GM10248 (cell line): ENCODE results near the gene TMC2.
"Not testable (repeated sequence)": the region's sequence is repeated elsewhere in the genome, so short reads cannot be mapped to it uniquely, and the experiment has no call there.

Source experiments
- CTCF ChIA-PET: fragments of 300-600 bp; sonication (Branson Sonifier 250); formaldehyde crosslinking; extraction: SDS; loops from one replicate; lab custom pipeline; 2021; ENCODE audit warnings: antibody characterized with exemption; lab: Yijun Ruan, JAX
- POLR2A ChIA-PET: fragments of 350-650 bp; sonication (Branson Sonifier 250); formaldehyde crosslinking; extraction: SDS; loops from one replicate; lab custom pipeline; 2020; ENCODE audit warnings: antibody characterized with exemption; lab: Yijun Ruan, JAX
- DNase-seq: peaks from one replicate; pipeline ENCODE4 v3.0.0; 2012; ENCODE audit errors: extremely low spot score
- TF ChIP-seq, protein P1 (sequence below): IDR thresholded peaks from 2 replicates; pipeline ENCODE4 v1.5.1; 2012; ENCODE audit warnings: mild to moderate bottlenecking, low read depth; ENCODE audit errors: extremely low read depth, missing control alignments, control extremely low read depth

Gene TMC2, protein sequence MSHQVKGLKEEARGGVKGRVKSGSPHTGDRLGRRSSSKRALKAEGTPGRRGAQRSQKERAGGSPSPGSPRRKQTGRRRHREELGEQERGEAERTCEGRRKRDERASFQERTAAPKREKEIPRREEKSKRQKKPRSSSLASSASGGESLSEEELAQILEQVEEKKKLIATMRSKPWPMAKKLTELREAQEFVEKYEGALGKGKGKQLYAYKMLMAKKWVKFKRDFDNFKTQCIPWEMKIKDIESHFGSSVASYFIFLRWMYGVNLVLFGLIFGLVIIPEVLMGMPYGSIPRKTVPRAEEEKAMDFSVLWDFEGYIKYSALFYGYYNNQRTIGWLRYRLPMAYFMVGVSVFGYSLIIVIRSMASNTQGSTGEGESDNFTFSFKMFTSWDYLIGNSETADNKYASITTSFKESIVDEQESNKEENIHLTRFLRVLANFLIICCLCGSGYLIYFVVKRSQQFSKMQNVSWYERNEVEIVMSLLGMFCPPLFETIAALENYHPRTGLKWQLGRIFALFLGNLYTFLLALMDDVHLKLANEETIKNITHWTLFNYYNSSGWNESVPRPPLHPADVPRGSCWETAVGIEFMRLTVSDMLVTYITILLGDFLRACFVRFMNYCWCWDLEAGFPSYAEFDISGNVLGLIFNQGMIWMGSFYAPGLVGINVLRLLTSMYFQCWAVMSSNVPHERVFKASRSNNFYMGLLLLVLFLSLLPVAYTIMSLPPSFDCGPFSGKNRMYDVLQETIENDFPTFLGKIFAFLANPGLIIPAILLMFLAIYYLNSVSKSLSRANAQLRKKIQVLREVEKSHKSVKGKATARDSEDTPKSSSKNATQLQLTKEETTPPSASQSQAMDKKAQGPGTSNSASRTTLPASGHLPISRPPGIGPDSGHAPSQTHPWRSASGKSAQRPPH

DNA sequence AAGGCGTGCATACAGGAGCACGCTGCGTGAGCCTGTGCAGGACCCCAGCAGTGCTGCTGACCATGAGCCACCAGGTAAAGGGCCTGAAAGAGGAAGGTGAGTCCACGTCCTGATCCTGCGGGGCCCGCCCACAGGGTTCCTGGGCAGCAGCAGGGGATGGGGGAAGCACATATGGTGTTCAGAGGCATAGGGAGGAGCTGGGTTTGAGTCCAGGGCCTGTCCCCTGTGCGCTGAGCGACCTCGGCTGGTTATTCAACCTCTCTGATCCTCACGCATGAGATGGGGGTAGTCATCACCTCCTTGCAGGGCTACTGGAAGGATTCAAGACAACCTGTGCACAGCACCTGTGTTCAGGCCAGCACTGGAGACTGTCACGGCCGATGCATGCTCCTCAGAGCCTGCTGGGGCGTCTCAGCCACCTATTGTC lies at the start of gene TMC2:
Gene TMC2, plus strand, starts transcription at position 14 of the 427 bp plus-strand sequence. Its CDS starts 49 bp downstream, at position 63.
- TF ChIP-seq, protein P1, sequence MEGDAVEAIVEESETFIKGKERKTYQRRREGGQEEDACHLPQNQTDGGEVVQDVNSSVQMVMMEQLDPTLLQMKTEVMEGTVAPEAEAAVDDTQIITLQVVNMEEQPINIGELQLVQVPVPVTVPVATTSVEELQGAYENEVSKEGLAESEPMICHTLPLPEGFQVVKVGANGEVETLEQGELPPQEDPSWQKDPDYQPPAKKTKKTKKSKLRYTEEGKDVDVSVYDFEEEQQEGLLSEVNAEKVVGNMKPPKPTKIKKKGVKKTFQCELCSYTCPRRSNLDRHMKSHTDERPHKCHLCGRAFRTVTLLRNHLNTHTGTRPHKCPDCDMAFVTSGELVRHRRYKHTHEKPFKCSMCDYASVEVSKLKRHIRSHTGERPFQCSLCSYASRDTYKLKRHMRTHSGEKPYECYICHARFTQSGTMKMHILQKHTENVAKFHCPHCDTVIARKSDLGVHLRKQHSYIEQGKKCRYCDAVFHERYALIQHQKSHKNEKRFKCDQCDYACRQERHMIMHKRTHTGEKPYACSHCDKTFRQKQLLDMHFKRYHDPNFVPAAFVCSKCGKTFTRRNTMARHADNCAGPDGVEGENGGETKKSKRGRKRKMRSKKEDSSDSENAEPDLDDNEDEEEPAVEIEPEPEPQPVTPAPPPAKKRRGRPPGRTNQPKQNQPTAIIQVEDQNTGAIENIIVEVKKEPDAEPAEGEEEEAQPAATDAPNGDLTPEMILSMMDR, result no peak
- CTCF ChIA-PET, result interaction anchor here (2.5 kb wide), 1 partner anchor 15 kb away, joined by 9 read pairs; no protein-coding TSS in a partner anchor
- POLR2A ChIA-PET, result no interaction called here
- DNase-seq, result no peak

DNA sequence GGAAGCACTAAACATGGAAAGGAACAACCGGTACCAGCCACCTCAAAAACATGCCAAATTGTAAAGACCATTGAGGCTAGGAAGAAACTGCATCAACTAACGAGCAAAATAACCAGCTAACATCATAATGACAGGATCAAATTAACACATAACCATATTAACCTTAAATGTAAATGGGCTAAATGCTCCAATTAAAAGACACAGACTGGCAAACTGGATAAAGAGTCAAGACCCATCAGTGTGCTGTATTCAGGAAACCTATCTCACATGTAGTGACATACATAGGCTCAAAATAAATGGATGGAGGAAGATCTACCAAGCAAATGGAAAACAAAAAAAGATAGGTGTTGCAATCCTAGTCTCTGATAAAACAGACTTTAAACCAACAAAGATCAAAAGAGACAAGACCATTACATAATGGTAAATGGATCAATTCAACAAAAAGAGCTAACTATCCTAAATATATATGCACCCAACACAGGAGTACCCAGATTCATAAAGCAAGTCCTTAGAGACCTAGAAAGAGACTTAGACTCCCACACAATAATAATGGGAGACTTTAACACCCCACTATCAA lies 33.5 kb upstream of the TMC2 start:
- CTCF ChIA-PET, DNase-seq, POLR2A ChIA-PET: not testable (repeated sequence)

DNA sequence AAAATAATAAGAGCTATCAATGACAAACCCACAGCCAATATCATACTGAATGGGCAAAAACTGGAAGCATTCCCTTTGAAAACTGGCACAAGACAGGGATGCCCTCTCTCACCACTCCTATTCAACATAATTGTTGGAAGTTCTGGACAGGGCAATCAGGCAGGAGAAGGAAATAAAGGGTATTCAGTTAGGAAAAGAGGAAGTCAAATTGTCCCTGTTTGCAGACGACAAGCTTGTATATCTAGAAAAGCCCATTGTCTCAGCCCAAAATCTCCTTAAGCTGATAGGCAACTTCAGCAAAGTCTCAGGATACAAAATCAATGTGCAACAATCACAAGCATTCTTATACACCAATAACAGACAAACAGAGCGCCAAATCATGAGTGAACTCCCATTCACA lies 31.6 kb upstream of the TMC2 start:
- POLR2A ChIA-PET, DNase-seq: not testable (repeated sequence)
- CTCF ChIA-PET, result interaction anchor here (1.2 to 1.7 kb wide), 3 partner anchors 15 to 20 kb away, joined by 3 to 9 read pairs (median 3); no protein-coding TSS in a partner anchor

DNA sequence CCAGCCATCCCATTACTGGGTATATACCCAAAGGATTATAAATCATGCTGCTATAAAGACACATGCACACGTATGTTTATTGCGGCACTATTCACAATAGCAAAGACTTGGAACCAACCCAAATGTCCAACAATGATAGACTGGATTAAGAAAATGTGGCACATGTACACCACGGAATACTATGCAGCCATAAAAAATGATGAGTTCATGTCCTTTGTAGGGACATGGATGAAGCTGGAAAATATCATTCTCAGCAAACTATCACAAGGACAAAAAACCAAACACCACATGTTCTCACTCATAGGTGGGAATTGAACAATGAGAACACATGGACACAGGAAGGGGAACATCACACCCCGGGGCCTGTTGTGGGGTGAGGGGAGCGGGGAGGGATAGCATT lies 29.9 kb upstream of the TMC2 start:
- POLR2A ChIA-PET, DNase-seq: not testable (repeated sequence)
- CTCF ChIA-PET, result interaction anchor here (9.9 kb wide), 1 partner anchor 16 kb away, joined by 138 read pairs; no protein-coding TSS in a partner anchor

DNA sequence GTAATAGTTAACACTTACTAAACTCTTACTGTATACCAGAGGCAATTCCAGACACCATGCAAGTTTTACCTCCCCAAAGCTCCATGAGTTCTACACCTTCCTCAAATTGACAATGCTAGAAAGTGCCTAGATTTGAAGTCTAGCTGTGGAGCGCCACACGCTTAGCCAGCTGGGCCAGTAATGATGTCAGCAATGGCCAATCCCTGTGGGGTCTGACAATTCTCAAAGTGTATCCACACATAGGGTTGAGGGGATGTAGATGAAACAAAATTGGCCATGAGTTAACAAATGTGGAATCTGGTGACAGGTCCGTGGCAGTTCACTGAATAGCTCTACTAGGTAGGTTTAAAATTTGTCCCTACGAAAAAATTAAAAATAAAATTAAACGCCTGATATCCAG lies 28.9 kb upstream of the TMC2 start:
- ChIA-PET CTCF (interaction anchor here (0.7 to 9.9 kb wide), 4 partner anchors 12 to 33 kb away, joined by 3 to 138 read pairs (median 4); no protein-coding TSS in a partner anchor), POLR2A (no interaction called here)
- TF ChIP-seq, protein P1, result no peak
- DNase-seq, result no peak

DNA sequence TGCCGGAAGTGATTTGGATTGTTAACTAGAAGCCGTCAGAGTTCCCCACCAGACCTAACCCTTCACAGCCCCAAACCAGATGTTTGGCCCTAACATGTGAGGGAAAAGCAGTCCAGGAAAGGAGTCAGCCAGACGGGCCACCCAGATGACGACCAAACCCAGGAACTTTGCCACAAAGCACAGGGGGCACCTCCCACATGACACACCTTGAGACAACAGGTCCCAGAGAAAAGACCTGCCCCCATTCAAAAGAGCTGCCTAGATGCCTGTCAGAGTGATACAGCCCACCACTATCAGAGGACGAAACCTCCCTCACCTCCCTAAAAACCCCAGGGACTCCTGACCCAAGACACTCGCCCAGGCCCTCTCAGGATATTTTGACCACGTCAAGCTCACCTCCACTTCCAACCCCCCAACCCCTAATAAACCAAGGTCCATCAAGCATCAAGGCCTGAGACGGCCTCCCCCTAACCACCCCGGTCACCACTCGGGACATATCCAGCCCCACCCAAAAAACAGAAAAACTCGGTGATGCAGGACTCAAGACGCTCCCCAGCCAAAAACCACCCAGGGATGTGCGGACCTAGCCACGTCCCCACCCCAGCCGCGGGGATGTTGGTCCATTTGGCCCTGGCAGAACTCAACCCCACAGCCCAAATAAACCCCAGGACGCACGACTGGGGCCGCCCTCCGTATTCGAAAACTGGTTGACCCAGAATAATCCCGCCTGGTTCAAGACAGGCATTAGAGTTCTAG lies 28.3 kb upstream of the TMC2 start:
- TF ChIP-seq, protein P1, result no peak
- DNase-seq, result peak; percentile 28
- ChIA-PET POLR2A (no interaction called here), CTCF (interaction anchor here (0.7 to 9.9 kb wide), 5 partner anchors 13 to 34 kb away, joined by 3 to 138 read pairs (median 5); no protein-coding TSS in a partner anchor)

DNA sequence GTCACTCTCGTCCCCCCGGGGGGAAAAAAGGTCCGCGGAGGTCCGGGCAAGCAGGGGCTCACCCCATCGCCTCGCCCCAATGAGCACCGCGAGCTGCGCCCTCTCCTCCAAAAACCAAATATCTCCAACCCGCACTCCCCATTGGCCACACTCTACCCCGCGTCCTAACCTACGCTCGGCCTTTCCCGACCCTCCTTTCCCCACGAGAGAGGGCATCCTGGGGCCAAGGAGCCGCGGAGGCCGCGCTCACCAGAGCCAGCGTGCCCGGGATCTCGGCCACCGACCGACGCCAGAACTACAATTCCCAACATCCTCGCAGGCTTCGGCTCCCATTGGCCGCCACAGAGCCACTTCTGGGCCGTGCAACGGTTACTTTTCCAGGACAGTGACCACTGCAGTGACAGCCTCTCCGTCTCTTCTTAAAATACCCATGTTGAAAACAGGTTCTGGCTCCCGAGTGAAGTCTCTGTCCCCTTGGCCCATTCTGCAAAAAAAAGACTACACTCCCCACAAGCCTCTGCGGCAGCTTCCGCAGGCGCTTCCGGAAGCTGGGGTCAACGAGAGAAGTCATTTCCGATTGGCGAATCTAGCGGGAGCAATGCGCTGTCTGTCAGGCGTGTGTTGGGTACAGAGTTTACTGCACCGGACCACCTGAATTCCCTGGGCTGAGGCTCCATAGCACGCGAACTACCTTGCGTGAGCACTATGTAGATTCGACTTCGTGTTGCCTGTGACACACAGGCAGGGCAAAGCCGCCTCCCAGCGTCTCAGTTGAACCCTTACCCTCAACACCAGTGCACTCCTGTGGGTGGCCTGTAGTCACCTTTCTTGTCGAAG lies 27.5 kb upstream of the TMC2 start, which contains the start of gene ZNF343:
Gene ZNF343, minus strand, starts transcription at position 285 of the 837 bp plus-strand sequence. CDS start 15,020 bp downstream, outside the sequence.
- ChIA-PET CTCF (interaction anchor here (0.6 to 9.9 kb wide), 4 partner anchors 14 to 720 kb away, joined by 3 to 138 read pairs (median 4); no protein-coding TSS in a partner anchor), POLR2A (no interaction called here)
- peak; percentile 92 for DNase-seq
- TF ChIP-seq, protein P1, result no peak
